ENCODE measurements around the gene EID1.

EID1 gene

GRCh38 chr15:48887144-48887543, 9.2 kb downstream of the EID1 start:
- Histone ChIP-seq H3K4me1 (ENCODE audit: insufficient read depth, insufficient read length) (no peaks in the 10 kb centered on the region), H3K36me3 (ENCODE audit: insufficient read depth, insufficient read length, low read length) (no peaks in the 10 kb centered on the region), H3K4me3 (ENCODE audit: insufficient read length, low read depth) (no peak overlapping the region), H3K27me3 (ENCODE audit: insufficient read depth, insufficient read length) (no peaks in the 10 kb centered on the region), H3K9me3 (ENCODE audit: insufficient read depth, low read length) (no peaks in the 10 kb centered on the region), H3K9ac (ENCODE audit: insufficient read length, low read depth) (no peak overlapping the region)
- DNase-seq (ENCODE audit: low read depth, low spot score) = no peak
- TF ChIP-seq ZNF274 (IDR thresholded peaks at IDR 0.05; ENCODE audit: low read depth, low read length) = no peak
- TF ChIP-seq SUZ12 (IDR thresholded peaks at IDR 0.05; ENCODE audit: extremely low read depth, insufficient read depth, insufficient read length) = no peak
- TF ChIP-seq YY1 (IDR thresholded peaks at IDR 0.05; ENCODE audit: insufficient read depth, insufficient read length) = no peak

GRCh38 chr15:48888191-48888590, 10.3 kb downstream of the EID1 start:
- no peak overlapping the region for H3K9ac ChIP-seq (ENCODE audit: insufficient read length, low read depth)
- H3K4me1 ChIP-seq (ENCODE audit: insufficient read depth, insufficient read length) = no peaks in the 10 kb centered on the region
- TF ChIP-seq YY1 (IDR thresholded peaks at IDR 0.05; ENCODE audit: insufficient read depth, insufficient read length) (no peak), SUZ12 (IDR thresholded peaks at IDR 0.05; ENCODE audit: extremely low read depth, insufficient read depth, insufficient read length) (no peak), ZNF274 (IDR thresholded peaks at IDR 0.05; ENCODE audit: low read depth, low read length) (no peak)
- H3K9me3 ChIP-seq (ENCODE audit: insufficient read depth, low read length) = no peaks in the 10 kb centered on the region
- no peak for DNase-seq (ENCODE audit: low read depth, low spot score)
- H3K4me3 ChIP-seq (ENCODE audit: insufficient read length, low read depth) = no peak overlapping the region
- H3K27me3 ChIP-seq (ENCODE audit: insufficient read depth, insufficient read length) = no peaks in the 10 kb centered on the region
- no peaks in the 10 kb centered on the region for H3K36me3 ChIP-seq (ENCODE audit: insufficient read depth, insufficient read length, low read length)

GRCh38 chr15:48888836-48889235, 10.9 kb downstream of the EID1 start:
- H3K4me1 ChIP-seq (ENCODE audit: insufficient read depth, insufficient read length) = no peaks in the 10 kb centered on the region
- H3K4me3 ChIP-seq (ENCODE audit: insufficient read length, low read depth) = no peak overlapping the region
- no peaks in the 10 kb centered on the region for H3K9me3 ChIP-seq (ENCODE audit: insufficient read depth, low read length)
- H3K27me3 ChIP-seq (ENCODE audit: insufficient read depth, insufficient read length) = no peaks in the 10 kb centered on the region
- no peaks in the 10 kb centered on the region for H3K36me3 ChIP-seq (ENCODE audit: insufficient read depth, insufficient read length, low read length)
- no peak overlapping the region for H3K9ac ChIP-seq (ENCODE audit: insufficient read length, low read depth)
- no peak for DNase-seq (ENCODE audit: low read depth, low spot score)
- TF ChIP-seq SUZ12 (IDR thresholded peaks at IDR 0.05; ENCODE audit: extremely low read depth, insufficient read depth, insufficient read length) (no peak), ZNF274 (IDR thresholded peaks at IDR 0.05; ENCODE audit: low read depth, low read length) (no peak), YY1 (IDR thresholded peaks at IDR 0.05; ENCODE audit: insufficient read depth, insufficient read length) (no peak)

GRCh38 chr15:48889925-48890324, 12.0 kb downstream of the EID1 start:
- no peak for TF ChIP-seq ZNF274 (IDR thresholded peaks at IDR 0.05; ENCODE audit: low read depth, low read length)
- TF ChIP-seq SUZ12 (IDR thresholded peaks at IDR 0.05; ENCODE audit: extremely low read depth, insufficient read depth, insufficient read length) = no peak
- TF ChIP-seq YY1 (IDR thresholded peaks at IDR 0.05; ENCODE audit: insufficient read depth, insufficient read length) = no peak
- no peak for DNase-seq (ENCODE audit: low read depth, low spot score)
- no peaks in the 10 kb centered on the region for H3K9me3 ChIP-seq (ENCODE audit: insufficient read depth, low read length)
- H3K27me3 ChIP-seq (ENCODE audit: insufficient read depth, insufficient read length) = no peaks in the 10 kb centered on the region
- no peak overlapping the region for H3K4me3 ChIP-seq (ENCODE audit: insufficient read length, low read depth)
- no peak overlapping the region for H3K9ac ChIP-seq (ENCODE audit: insufficient read length, low read depth)
- no peaks in the 10 kb centered on the region for H3K4me1 ChIP-seq (ENCODE audit: insufficient read depth, insufficient read length)
- no peaks in the 10 kb centered on the region for H3K36me3 ChIP-seq (ENCODE audit: insufficient read depth, insufficient read length, low read length)

GRCh38 chr15:48890375-48890972, 12.5 kb downstream of the EID1 start:
- Histone ChIP-seq H3K4me3 (ENCODE audit: insufficient read length, low read depth) (no peak overlapping the region), H3K9me3 (ENCODE audit: insufficient read depth, low read length) (no peaks in the 10 kb centered on the region), H3K27me3 (ENCODE audit: insufficient read depth, insufficient read length) (no peaks in the 10 kb centered on the region), H3K36me3 (ENCODE audit: insufficient read depth, insufficient read length, low read length) (no peaks in the 10 kb centered on the region), H3K4me1 (ENCODE audit: insufficient read depth, insufficient read length) (no peaks in the 10 kb centered on the region), H3K9ac (ENCODE audit: insufficient read length, low read depth) (no peak overlapping the region)
- TF ChIP-seq SUZ12 (IDR thresholded peaks at IDR 0.05; ENCODE audit: extremely low read depth, insufficient read depth, insufficient read length) (no peak), YY1 (IDR thresholded peaks at IDR 0.05; ENCODE audit: insufficient read depth, insufficient read length) (no peak), ZNF274 (IDR thresholded peaks at IDR 0.05; ENCODE audit: low read depth, low read length) (no peak)
- DNase-seq (ENCODE audit: low read depth, low spot score) = no peak

GRCh38 chr15:48891232-48891765, 13.4 kb downstream of the EID1 start:
- Histone ChIP-seq H3K9ac (ENCODE audit: insufficient read length, low read depth) (no peak overlapping the region), H3K9me3 (ENCODE audit: insufficient read depth, low read length) (no peaks in the 10 kb centered on the region), H3K36me3 (ENCODE audit: insufficient read depth, insufficient read length, low read length) (no peaks in the 10 kb centered on the region), H3K4me1 (ENCODE audit: insufficient read depth, insufficient read length) (no peaks in the 10 kb centered on the region), H3K4me3 (ENCODE audit: insufficient read length, low read depth) (no peak overlapping the region), H3K27me3 (ENCODE audit: insufficient read depth, insufficient read length) (no peaks in the 10 kb centered on the region)
- no peak for DNase-seq (ENCODE audit: low read depth, low spot score)
- TF ChIP-seq YY1 (IDR thresholded peaks at IDR 0.05; ENCODE audit: insufficient read depth, insufficient read length) (no peak), ZNF274 (IDR thresholded peaks at IDR 0.05; ENCODE audit: low read depth, low read length) (no peak), SUZ12 (IDR thresholded peaks at IDR 0.05; ENCODE audit: extremely low read depth, insufficient read depth, insufficient read length) (no peak)

GRCh38 chr15:48893311-48893710, 15.4 kb downstream of the EID1 start:
- Histone ChIP-seq H3K9ac (ENCODE audit: insufficient read length, low read depth) (no peak overlapping the region), H3K4me1 (ENCODE audit: insufficient read depth, insufficient read length) (no peaks in the 10 kb centered on the region), H3K27me3 (ENCODE audit: insufficient read depth, insufficient read length) (no peaks in the 10 kb centered on the region), H3K36me3 (ENCODE audit: insufficient read depth, insufficient read length, low read length) (no peaks in the 10 kb centered on the region), H3K9me3 (ENCODE audit: insufficient read depth, low read length) (no peaks in the 10 kb centered on the region), H3K4me3 (ENCODE audit: insufficient read length, low read depth) (no peak overlapping the region)
- TF ChIP-seq YY1 (IDR thresholded peaks at IDR 0.05; ENCODE audit: insufficient read depth, insufficient read length) (no peak), SUZ12 (IDR thresholded peaks at IDR 0.05; ENCODE audit: extremely low read depth, insufficient read depth, insufficient read length) (no peak), ZNF274 (IDR thresholded peaks at IDR 0.05; ENCODE audit: low read depth, low read length) (no peak)
- DNase-seq (ENCODE audit: low read depth, low spot score) = no peak

All from NT2/D1 (cell line).